HepG2 (cell line): ENCODE results near the gene CDAN1.

Experiments used
- EHMT2 ChIP-seq: fragments of 200-600 bp; sonication (generic); IDR thresholded peaks from 2 replicates; pipeline ENCODE4 v1.7.0; 2017; ENCODE audit warnings: antibody characterized with exemption, low read depth, low read length, borderline replicate concordance
- EP300 ChIP-seq, 3 experiments: sonication (generic) in 1 of 3; formaldehyde crosslinking in 1 of 3; IDR thresholded peaks; 2 replicates each; pipeline versions ENCODE4 v1.5.1 to v1.6.1; 2011 to 2020; ENCODE audit warnings: low read depth in 2 of 3, low read length in 2 of 3, borderline replicate concordance in 1 of 3, improper control_type of control experiment in 1 of 3, mild to moderate bottlenecking in 1 of 3, missing genetic modification reagents in 1 of 3, moderate library complexity in 1 of 3
- EZH2 ChIP-seq: conservative IDR thresholded peaks from 2 replicates; pipeline ENCODE4 v1.6.1; 2012; ENCODE audit warnings: mild to moderate bottlenecking, low read depth, low read length, moderate library complexity
- FOXM1 ChIP-seq: sonication (generic); formaldehyde crosslinking; IDR thresholded peaks from 2 replicates; pipeline ENCODE4 v1.5.0; 2020; ENCODE audit warnings: missing genetic modification reagents
- PRPF4 ChIP-seq: fragments of 200-400 bp; formaldehyde crosslinking; IDR thresholded peaks from 2 replicates; pipeline ENCODE4 v1.6.1; 2016; ENCODE audit warnings: low read length, low read depth; ENCODE audit not compliant: poor library complexity, severe bottlenecking
- SRY ChIP-seq: sonication (generic); formaldehyde crosslinking; IDR thresholded peaks from 2 replicates; pipeline ENCODE4 v1.8.0; 2022; ENCODE audit warnings: mild to moderate bottlenecking, missing genetic modification reagents
- TAF1 ChIP-seq: sonication (generic); formaldehyde crosslinking; IDR thresholded peaks from 2 replicates; pipeline ENCODE4 v1.4.0; 2020; ENCODE audit warnings: missing genetic modification reagents
- TAF15 ChIP-seq: fragments of 200-400 bp; formaldehyde crosslinking; IDR thresholded peaks from one replicate; pipeline ENCODE4 v1.6.1; 2018; ENCODE audit warnings: mild to moderate bottlenecking, low read depth, low read length; ENCODE audit not compliant: poor library complexity, severe bottlenecking
- TRIM24 ChIP-seq: sonication (generic); formaldehyde crosslinking; IDR thresholded peaks from 2 replicates; pipeline ENCODE4 v1.8.0; 2022; ENCODE audit warnings: mild to moderate bottlenecking, missing genetic modification reagents
- ZFP1 ChIP-seq: IDR thresholded peaks from 2 replicates; pipeline ENCODE4 v1.6.1; 2016
- ZNF850 ChIP-seq: sonication (generic); formaldehyde crosslinking; conservative IDR thresholded peaks from 2 replicates; pipeline ENCODE4 v1.9.0; 2021; ENCODE audit warnings: mild to moderate bottlenecking, missing genetic modification reagents

DNA sequence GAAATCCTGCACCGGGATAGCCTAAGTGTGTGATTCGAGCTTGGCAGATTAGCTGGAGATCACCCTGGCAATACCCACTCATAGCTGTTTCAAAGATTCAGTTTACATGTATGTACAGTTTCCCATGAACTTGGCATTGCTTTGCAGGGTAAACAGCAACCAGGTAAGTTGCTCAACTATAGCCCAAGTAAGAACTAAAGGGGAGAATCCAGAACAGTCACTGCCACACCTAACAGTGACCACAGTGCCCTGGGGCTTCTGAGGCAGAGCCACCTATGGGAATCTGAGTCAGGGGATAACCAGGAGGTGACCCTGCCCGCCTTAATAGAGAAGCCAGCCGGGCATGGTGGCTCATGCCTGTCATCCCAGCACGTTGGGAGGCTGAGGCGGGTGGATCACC, 15.9 kb downstream of the CDAN1 start:
- TF ChIP-seq TRIM24 (CRISPR knock-in tag) (no peak), ZNF850 (CRISPR knock-in tag) (no peak), FOXM1 (CRISPR knock-in tag) (no peak), EP300 (IDR thresholded peaks at IDR 0.05; ENCODE audit: low read depth in 2 of 2, low read length in 2 of 2) (no peak), EP300 (CRISPR knock-in tag; IDR thresholded peaks at IDR 0.05; ENCODE audit: borderline replicate concordance) (no peak), SRY (no peak), TAF1 (CRISPR knock-in tag) (no peak), EZH2 (no peak), TAF15 (no peak), PRPF4 (no peak), EHMT2 (no peak), ZFP1 (no peak)
